HG03342 (cell line): ENCODE measurements around the gene PTEN.
A peak's percentile ranks its signal among the peaks of the same experiment; 100 is the strongest.
"Not testable (repeated sequence)": the region's sequence is repeated elsewhere in the genome, so short reads cannot be mapped to it uniquely, and the experiment has no call there.

Source experiments
- ATAC-seq: cut with Tn5 transposase; IDR thresholded peaks from one replicate; pipeline ENCODE4 v1.9.1; 2021; ENCODE audit warnings: mild to moderate bottlenecking, moderate library complexity; ENCODE audit not compliant: unreplicated experiment

Gene PTEN

GRCh38 chr10:87844837-87845623 is 18.4 kb upstream of the PTEN start:
- ATAC-seq = no peak

- no peak for ATAC-seq
Measured at GRCh38 chr10:87845624-87845998, 17.8 kb upstream of the PTEN start.

DNA sequence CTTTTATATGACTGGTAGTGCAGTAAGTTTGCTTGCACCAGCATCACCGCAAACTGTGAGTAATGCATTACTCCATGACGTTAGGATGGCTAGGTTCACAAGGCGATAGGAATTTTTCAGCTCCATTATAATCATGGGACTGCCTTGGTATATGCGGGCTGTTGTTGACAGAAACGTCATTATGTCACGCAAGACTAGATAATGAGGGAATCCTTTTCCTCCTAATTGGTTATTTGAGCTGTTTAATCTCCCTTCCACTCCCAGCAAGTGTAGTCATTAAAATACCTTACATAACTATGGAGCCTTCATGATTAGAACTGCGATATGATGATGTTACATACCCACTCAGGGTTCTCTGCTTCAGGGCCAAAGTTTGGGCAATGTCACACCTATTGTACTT is 17.4 kb upstream of the PTEN start:
- ATAC-seq = no peak

DNA sequence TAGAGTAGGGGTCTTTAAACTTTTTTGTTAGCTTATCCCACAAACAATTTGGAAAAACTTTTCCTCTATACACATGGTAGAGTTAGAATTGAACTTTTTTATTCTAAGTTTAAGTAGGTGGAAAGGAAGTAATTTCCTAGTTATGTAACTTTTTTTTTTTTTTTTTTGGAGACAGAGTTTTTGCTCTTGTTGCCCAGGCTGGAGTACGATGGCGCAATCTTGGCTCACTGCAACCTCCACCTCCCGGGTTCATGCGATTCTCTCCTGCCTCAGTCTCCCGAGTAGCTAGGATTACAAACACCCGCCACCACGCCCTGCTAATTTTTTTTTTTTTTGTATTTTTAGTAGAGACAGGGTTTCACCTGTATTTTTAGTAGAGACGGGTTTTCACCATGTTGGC is 16.7 kb upstream of the PTEN start:
- ATAC-seq = not testable (repeated sequence)

DNA sequence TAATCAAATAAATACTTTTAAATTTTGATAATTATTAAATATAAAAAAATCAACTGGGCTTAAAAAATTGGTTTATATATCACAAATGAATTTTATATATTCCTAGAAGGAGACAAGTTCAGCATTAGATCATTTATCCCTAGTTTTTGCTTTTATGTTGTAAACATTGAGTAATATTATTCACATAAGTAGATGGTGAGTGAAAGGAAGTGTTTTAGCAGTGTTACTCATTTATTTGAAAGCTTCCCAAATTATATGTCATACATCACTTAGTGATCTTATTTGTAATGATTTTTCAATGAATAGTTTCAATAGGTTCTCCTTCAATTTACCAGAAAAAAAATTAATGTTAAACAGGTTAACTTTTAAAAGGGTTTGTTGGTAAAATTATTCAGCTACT is 15.9 kb upstream of the PTEN start:
- no peak for ATAC-seq

DNA sequence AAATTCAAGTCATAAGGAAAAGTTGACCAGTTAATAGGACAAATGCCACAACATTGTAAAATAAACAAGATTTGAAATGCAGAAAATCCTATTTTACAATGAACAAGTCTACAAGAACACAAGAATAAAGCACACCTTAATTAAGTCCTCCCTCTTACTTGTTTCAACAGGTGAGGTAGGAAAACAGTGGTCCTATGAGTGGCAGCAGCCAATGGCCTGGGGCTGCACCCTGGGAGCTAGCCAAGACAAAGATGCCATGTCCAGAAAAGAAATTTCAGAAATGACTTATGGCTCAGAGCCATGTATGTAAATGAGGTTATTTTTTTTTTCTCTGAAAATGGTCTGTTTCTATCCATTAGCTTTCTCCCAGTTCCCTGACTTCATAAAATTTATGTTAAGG is 14.4 kb upstream of the PTEN start:
- ATAC-seq = no peak

DNA sequence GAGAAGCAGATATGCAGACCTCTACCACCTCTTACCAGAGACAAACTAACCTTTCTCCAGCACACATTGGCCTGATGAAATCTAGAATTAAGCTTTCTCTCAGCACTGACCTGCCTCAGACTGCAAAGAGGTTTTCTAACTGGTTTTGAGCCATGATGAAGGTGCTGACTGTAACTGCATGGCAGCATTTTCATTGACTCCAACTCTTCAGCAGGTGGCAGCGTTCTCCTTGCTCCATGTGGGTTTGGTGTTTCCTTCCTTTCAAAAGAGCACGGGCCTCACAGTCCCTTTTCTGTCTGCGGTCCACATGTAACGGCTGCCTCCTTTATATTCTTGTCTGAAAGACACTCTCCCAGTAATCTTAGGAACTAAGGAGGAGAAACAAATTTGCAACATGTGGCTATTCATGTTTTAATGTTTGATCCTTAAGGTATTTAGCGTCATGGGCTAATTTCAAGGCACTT is 12.7 kb upstream of the PTEN start:
- no peak for ATAC-seq

DNA sequence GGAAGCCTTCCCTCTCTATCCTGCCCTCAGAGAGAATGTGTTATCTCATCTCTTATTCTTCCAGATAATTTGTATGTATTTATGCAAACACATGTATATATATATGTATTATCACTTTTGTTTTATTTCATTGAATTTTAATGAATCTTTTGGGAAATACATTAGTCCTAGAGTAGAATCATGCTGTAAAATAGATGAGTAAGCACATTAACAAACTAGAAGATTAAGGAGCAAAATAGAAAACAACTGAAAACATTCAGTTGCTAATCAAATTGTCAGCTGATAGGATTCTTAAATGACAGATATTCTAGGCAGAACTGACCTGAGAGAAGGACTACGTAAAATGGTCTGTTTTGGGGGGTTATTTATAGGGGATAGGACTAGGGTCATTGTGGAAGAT is 11.3 kb upstream of the PTEN start:
- ATAC-seq = no peak

DNA sequence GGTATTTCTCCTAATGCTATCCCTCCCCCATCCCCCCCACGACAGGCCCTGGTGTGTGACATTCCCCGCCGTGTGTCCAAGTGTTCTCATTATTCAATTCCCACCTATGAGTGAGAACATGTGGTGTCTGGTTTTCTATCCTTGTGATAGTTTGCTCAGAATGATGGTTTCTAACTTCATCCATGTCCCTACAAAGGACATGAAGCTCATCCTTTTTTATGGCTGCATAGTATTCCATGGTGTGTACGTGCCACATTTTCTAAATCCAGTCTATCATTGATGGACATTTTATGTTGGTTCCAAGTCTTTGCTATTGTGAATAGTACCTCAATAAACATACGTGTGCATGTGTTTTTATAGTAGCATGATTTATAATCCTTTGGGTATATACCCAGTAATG is 8.2 kb upstream of the PTEN start:
- ATAC-seq = not testable (repeated sequence)

DNA sequence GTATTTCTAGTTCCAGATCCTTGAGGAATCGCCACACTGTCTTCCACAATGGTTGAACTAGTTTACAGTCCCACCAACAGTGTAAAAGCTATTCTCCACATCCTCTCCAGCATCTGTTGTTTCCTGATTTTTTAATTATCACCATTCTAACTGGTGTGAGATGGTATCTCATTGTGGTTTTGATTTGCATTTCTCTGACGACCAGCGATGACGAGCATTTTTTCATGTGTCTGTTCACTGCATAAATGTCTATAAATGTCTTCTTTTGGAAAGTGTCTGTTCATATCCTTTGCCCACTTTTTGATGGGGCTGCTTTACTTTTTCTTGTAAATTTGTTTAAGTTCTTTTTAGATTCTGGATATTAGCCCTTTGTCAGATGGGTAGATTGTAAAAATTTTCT is 7.8 kb upstream of the PTEN start:
- ATAC-seq = not testable (repeated sequence)

DNA sequence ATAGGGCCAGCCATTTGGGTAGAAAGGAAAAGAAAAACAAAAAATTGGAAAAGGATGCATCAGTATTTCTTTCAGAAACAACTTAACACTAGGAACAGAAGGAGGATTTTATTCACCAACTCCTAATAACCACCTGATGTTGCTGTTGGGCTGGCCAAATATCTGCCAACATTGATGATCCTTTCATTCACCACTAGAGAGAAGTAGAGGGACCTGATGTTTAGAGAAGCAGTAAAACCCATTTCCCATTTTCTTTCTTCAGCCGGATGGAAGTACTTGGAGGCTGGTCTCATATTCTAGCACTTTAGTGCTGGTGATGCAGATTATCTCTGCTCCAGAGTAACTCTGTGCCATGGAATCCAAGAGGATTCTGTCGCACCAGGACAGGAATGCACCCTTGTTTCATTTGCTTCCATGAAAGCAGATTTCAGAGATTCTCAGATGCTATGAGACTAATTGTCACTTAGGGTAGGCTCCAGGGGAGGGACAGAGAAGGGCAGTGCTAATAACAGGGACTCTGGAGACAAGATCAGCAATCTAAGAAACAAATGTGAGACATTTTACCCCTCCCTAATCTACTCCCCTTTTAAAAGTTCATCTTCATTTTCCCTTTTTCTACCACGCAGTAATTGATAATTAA is 3.1 kb upstream of the PTEN start:
- no peak for ATAC-seq

DNA sequence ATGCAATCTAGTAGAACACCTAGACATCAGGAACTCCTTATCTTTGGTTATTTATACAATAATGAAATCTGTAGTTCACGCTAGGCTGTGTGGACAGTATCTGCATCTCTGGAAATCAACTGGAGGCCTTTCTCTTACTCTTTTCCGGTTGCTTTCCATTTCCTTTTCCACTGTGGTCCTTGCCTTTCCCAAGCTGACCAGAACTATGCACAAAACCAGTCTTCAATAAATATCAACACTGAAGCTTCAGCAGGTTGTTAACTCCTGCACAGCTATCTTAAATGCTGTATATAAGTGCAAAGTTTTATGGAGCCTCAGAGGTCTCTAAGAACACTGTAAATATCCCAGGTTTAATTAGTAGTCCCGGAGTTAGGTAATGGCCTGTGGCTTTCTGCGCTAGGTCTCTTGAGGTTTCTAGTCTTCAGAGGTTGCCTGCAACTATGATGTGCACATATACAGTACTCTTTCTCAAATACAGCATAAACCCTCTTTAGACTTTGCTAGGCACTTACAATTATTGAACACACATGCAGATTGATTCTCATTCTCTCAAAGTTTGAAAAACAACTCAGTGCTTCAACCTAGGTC is 2.5 kb upstream of the PTEN start:
- no peak for ATAC-seq

DNA sequence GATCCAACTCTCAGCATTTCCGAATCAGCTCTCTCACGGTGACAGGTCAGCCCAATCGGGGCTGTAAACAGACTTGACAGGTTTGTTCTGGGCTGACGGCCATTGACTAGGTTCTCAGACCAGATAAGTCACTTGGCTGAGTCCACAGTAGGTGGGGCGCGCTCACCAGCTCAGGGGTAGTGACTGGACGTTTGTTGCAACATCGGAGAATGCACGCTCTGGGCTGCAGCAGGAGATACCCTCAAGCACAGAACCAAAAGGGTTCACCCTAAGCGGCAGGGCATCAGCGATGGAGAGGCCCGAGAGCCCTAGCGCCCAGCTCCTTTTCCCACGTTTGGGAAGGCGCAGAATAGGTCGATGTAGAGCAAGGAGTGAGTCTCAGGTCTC is 1.9 kb upstream of the PTEN start:
- ATAC-seq = peak; percentile 7

DNA sequence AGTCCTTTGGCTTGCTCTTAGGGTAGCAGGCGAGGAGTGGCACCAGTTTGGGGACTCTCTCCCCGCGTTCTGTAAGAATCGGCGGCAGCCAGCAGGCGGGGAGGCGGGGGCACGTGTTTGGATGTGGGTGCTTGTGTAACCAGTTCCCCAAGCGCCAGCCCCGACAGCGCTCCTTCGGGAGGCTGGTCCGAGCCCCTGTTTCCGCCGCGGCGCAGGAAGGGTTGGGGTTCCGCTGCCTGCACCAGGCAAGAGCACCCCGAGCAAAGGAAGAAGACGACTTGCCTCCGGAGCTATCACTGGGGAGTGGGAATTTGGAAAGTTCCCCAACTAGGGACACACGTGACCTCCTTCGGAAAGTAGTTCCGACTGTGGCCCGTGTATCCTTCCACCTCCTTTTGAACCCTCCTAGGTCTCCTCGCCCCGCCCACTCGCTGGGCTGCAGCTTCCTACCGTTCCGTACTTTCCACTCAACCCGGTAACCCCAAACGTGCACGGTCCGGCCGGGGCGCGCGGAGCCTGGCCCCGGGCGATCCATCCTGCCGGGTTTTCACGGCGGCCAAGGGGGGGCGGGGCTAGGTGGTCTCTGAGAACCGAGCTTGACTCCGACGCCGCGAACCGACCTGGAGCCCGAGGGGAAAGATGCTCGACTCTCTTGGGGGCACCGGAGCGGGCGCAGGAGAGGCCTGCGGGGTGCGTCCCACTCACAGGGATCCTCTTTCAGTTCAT is 1.3 kb upstream of the PTEN start:
- peak; percentile 39 for ATAC-seq

GRCh38 chr10:87862679-87863052 is 759 bp upstream of the PTEN start:
- peak; percentile 13 for ATAC-seq

DNA sequence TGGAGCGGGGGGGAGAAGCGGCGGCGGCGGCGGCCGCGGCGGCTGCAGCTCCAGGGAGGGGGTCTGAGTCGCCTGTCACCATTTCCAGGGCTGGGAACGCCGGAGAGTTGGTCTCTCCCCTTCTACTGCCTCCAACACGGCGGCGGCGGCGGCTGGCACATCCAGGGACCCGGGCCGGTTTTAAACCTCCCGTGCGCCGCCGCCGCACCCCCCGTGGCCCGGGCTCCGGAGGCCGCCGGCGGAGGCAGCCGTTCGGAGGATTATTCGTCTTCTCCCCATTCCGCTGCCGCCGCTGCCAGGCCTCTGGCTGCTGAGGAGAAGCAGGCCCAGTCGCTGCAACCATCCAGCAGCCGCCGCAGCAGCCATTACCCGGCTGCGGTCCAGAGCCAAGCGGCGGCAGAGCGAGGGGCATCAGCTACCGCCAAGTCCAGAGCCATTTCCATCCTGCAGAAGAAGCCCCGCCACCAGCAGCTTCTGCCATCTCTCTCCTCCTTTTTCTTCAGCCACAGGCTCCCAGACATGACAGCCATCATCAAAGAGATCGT is 598 bp downstream of the PTEN start:
- not testable (repeated sequence) for ATAC-seq

- no peak for ATAC-seq
Measured at GRCh38 chr10:87864496-87865059, 1.2 kb downstream of the PTEN start.

GRCh38 chr10:87865241-87865881 is 1.9 kb downstream of the PTEN start:
- ATAC-seq = no peak

- ATAC-seq = no peak
Measured at GRCh38 chr10:87866412-87866974, 3.1 kb downstream of the PTEN start.

DNA sequence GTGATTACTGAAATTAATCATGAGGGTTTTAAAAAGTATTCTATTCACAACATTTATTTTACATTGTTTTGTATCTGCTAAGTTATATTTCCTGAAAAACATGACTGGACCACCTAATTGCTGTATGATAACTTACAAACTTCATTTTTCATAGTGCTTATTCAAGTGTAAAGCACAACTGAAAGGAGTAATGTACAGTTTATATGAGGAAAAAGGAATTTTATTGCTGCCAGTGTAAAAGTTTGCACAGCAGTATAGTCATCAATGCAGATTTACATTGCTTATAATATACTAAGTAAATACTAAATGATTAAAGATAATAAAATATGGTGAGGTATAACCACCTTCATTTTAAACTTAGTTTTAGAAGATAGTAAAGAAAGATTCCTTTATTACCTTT is 4.0 kb downstream of the PTEN start:
- no peak for ATAC-seq
